Ishikawa (cell line): ENCODE results near the gene ANKRD40.

ENCODE experiments used
- CEBPB ChIP-seq: IDR thresholded peaks from 2 replicates; pipeline ENCODE4 v1.6.1; 2012
- CREB1 ChIP-seq: IDR thresholded peaks from 2 replicates; pipeline ENCODE4 v1.6.1; 2012; ENCODE audit warnings: low read depth
- EGR1 ChIP-seq: IDR thresholded peaks from 2 replicates; pipeline ENCODE4 v1.6.1; 2012
- EP300 ChIP-seq: IDR thresholded peaks from 2 replicates; pipeline ENCODE4 v1.6.1; 2012; ENCODE audit warnings: borderline replicate concordance
- FOXM1 ChIP-seq: IDR thresholded peaks from 2 replicates; pipeline ENCODE4 v1.6.1; 2012; ENCODE audit warnings: low read depth, borderline replicate concordance
- NFIC ChIP-seq: IDR thresholded peaks from 2 replicates; pipeline ENCODE4 v1.6.1; 2012
- RAD21 ChIP-seq: IDR thresholded peaks from 2 replicates; pipeline ENCODE4 v1.6.1; 2012; ENCODE audit warnings: low read depth
- TAF1 ChIP-seq: IDR thresholded peaks from 2 replicates; pipeline ENCODE4 v1.6.1; 2012; ENCODE audit warnings: low read depth, mild to moderate bottlenecking
- TCF12 ChIP-seq: IDR thresholded peaks from 2 replicates; pipeline ENCODE4 v1.6.1; 2012; ENCODE audit warnings: low read depth
- TEAD4 ChIP-seq: IDR thresholded peaks from 2 replicates; pipeline ENCODE4 v1.6.1; 2012
- YY1 ChIP-seq: IDR thresholded peaks from 2 replicates; pipeline ENCODE4 v1.6.1; 2012; ENCODE audit warnings: low read depth
- TF ChIP-seq, protein P1 (sequence below): IDR thresholded peaks from 2 replicates; pipeline ENCODE4 v1.6.1; 2012
- TF ChIP-seq, protein P2 (sequence below): IDR thresholded peaks from 2 replicates; pipeline ENCODE4 v1.6.1; 2012
- TF ChIP-seq, protein P3 (sequence below): IDR thresholded peaks from 2 replicates; pipeline ENCODE4 v1.6.1; 2012; ENCODE audit warnings: low read depth, mild to moderate bottlenecking

DNA sequence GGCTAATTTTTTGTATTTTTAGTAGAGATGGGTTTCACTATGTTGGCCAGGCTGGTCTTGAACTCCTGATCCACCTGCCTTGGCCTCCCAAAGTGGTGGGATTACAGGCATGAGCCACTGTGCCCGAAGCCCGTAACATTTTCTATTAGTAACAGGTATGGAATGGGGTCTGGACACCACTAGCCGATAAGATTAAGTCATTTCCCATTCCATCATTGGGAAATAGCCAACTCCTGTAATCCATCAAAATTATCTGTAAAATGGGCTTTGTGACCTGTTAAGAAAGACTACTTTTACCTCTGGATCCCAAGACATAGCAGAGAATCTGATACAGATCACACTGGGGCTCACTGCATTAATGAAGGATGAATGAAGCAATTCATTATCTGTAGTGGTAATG lies 7.8 kb upstream of the ANKRD40 start:
- TF ChIP-seq EP300, result no peak
- no peak for TF ChIP-seq TAF1
- no peak for TF ChIP-seq YY1
- TF ChIP-seq RAD21, result no peak
- no peak for TF ChIP-seq NFIC
- TF ChIP-seq, protein P1, sequence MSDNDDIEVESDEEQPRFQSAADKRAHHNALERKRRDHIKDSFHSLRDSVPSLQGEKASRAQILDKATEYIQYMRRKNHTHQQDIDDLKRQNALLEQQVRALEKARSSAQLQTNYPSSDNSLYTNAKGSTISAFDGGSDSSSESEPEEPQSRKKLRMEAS, result no peak
- no peak for TF ChIP-seq CREB1
- no peak for TF ChIP-seq TEAD4
- TF ChIP-seq, protein P2, sequence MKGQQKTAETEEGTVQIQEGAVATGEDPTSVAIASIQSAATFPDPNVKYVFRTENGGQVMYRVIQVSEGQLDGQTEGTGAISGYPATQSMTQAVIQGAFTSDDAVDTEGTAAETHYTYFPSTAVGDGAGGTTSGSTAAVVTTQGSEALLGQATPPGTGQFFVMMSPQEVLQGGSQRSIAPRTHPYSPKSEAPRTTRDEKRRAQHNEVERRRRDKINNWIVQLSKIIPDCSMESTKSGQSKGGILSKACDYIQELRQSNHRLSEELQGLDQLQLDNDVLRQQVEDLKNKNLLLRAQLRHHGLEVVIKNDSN, result no peak
- TF ChIP-seq, protein P3, sequence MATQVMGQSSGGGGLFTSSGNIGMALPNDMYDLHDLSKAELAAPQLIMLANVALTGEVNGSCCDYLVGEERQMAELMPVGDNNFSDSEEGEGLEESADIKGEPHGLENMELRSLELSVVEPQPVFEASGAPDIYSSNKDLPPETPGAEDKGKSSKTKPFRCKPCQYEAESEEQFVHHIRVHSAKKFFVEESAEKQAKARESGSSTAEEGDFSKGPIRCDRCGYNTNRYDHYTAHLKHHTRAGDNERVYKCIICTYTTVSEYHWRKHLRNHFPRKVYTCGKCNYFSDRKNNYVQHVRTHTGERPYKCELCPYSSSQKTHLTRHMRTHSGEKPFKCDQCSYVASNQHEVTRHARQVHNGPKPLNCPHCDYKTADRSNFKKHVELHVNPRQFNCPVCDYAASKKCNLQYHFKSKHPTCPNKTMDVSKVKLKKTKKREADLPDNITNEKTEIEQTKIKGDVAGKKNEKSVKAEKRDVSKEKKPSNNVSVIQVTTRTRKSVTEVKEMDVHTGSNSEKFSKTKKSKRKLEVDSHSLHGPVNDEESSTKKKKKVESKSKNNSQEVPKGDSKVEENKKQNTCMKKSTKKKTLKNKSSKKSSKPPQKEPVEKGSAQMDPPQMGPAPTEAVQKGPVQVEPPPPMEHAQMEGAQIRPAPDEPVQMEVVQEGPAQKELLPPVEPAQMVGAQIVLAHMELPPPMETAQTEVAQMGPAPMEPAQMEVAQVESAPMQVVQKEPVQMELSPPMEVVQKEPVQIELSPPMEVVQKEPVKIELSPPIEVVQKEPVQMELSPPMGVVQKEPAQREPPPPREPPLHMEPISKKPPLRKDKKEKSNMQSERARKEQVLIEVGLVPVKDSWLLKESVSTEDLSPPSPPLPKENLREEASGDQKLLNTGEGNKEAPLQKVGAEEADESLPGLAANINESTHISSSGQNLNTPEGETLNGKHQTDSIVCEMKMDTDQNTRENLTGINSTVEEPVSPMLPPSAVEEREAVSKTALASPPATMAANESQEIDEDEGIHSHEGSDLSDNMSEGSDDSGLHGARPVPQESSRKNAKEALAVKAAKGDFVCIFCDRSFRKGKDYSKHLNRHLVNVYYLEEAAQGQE, result no peak
- TF ChIP-seq TCF12, result no peak
- TF ChIP-seq CEBPB, result no peak
- no peak for TF ChIP-seq EGR1
- no peak for TF ChIP-seq FOXM1
